IMR-90 (cell line): ENCODE measurements around the gene EMC1. TPM values are rescaled to one million over a fixed set of nuclear protein-coding genes. Genes with fewer than 3 reads are reported as not detected.
A peak's percentile ranks its signal among the peaks of the same experiment; 100 is the strongest.
"Not testable (repeated sequence)": the region's sequence is repeated elsewhere in the genome, so short reads cannot be mapped to it uniquely, and the experiment has no call there.

Experiments used
- ATAC-seq: fragments of 200-7000 bp; cut with Tn5 transposase; 2 replicates; pipeline ENCODE4 v1.9.1; 2020; ENCODE audit warnings: low read depth, mild to moderate bottlenecking, moderate library complexity
- BruUV-seq: library from RNA; stranded (reverse); fragments of 400-500 nt; replicated peaks from 2 replicates; lab custom pipeline; 2021; lab: Mats Ljungman, UMichigan
- CTCF ChIA-PET: fragments of 300-600 bp; formaldehyde crosslinking; extraction: SDS; loops from one replicate; lab custom pipeline; 2021; ENCODE audit warnings: antibody characterized with exemption; lab: Yijun Ruan, JAX
- POLR2A ChIA-PET: fragments of 300-600 bp; sonication (Branson Sonifier 250); formaldehyde crosslinking; loops from one replicate; lab custom pipeline; 2022; ENCODE audit warnings: antibody characterized with exemption; ENCODE audit not compliant: unreplicated experiment; lab: Charles Lee
- DNase-seq: peaks from one replicate; pipeline ENCODE4 v3.0.0; 2013
- H2AFZ ChIP-seq: replicated peaks from 2 replicates; pipeline ENCODE3; 2013; ENCODE audit warnings: low read length, mild to moderate bottlenecking; ENCODE audit not compliant: poor library complexity
- H2AK5ac ChIP-seq: 2 replicates; pipeline ENCODE4 v1.6.1; 2013; ENCODE audit warnings: low read depth, low read length, inconsistent platforms
- H2AK9ac ChIP-seq: replicated peaks from 2 replicates; pipeline ENCODE3; 2013; ENCODE audit warnings: mild to moderate bottlenecking, low read depth, low read length, moderate library complexity; ENCODE audit not compliant: poor library complexity
- H2BK120ac ChIP-seq: 2 replicates; pipeline ENCODE4 v1.6.1; 2013; ENCODE audit warnings: low read depth, low read length, inconsistent platforms
- H2BK15ac ChIP-seq: 3 replicates; pipeline ENCODE4 v1.6.1; 2013; ENCODE audit warnings: low read depth, low read length, inconsistent platforms
- H2BK20ac ChIP-seq: 2 replicates; pipeline ENCODE4 v1.6.1; 2013; ENCODE audit warnings: low read depth, mild to moderate bottlenecking, inconsistent platforms, low read length, moderate library complexity
- H2BK5ac ChIP-seq: 2 replicates; pipeline ENCODE4 v1.6.1; 2013; ENCODE audit warnings: mild to moderate bottlenecking, low read depth, low read length, inconsistent platforms; ENCODE audit not compliant: poor library complexity, severe bottlenecking
- H3K14ac ChIP-seq: replicated peaks from 2 replicates; pipeline ENCODE4 v1.6.1; 2013; ENCODE audit warnings: low read depth, low read length, inconsistent platforms
- H3K18ac ChIP-seq: 2 replicates; pipeline ENCODE4 v1.6.1; 2013; ENCODE audit warnings: low read depth, low read length, control low read depth
- H3K23ac ChIP-seq: 2 replicates; pipeline ENCODE4 v1.6.1; 2013; ENCODE audit warnings: low read depth, low read length, inconsistent platforms
- H3K27ac ChIP-seq: 2 replicates; pipeline ENCODE4 v1.5.1; 2013; ENCODE audit warnings: mild to moderate bottlenecking, control low read depth, low read length; ENCODE audit not compliant: insufficient read depth
- H3K27me3 ChIP-seq: 2 replicates; pipeline ENCODE4 v1.6.1; 2013; ENCODE audit warnings: low read length; ENCODE audit not compliant: control insufficient read depth, insufficient read depth
- H3K36me3 ChIP-seq: 2 replicates; pipeline ENCODE4 v1.6.1; 2013; ENCODE audit warnings: low read length, mixed read lengths; ENCODE audit not compliant: control insufficient read depth, insufficient read depth
- H3K4ac ChIP-seq: 2 replicates; pipeline ENCODE4 v1.6.1; 2013; ENCODE audit warnings: low read depth, low read length, inconsistent platforms
- H3K4me1 ChIP-seq: 2 replicates; pipeline ENCODE4 v1.6.1; 2013; ENCODE audit warnings: low read length, mixed read lengths; ENCODE audit not compliant: control insufficient read depth, insufficient read depth
- H3K4me2 ChIP-seq: 2 replicates; pipeline ENCODE4 v1.6.1; 2013; ENCODE audit warnings: low read depth, mild to moderate bottlenecking, control low read depth, low read length, moderate library complexity
- H3K4me3 ChIP-seq: 2 replicates; pipeline ENCODE4 v1.5.1; 2013; ENCODE audit warnings: low read depth, mild to moderate bottlenecking, control low read depth, low read length, moderate library complexity; ENCODE audit not compliant: insufficient read depth
- H3K56ac ChIP-seq: 2 replicates; pipeline ENCODE4 v1.6.1; 2013; ENCODE audit warnings: low read length, inconsistent platforms; ENCODE audit not compliant: insufficient read depth; ENCODE audit errors: extremely low read depth
- H3K79me1 ChIP-seq, 2 experiments: 2 replicates each; pipeline ENCODE4 v1.6.1; 2013; ENCODE audit warnings: low read length in 2 of 2, inconsistent platforms in 1 of 2, low read depth in 1 of 2
- H3K9ac ChIP-seq: 2 replicates; pipeline ENCODE4 v1.6.1; 2013; ENCODE audit warnings: low read depth, low read length, control low read depth
- H3K9me1 ChIP-seq: 2 replicates; pipeline ENCODE4 v1.6.1; 2013; ENCODE audit warnings: low read length, inconsistent platforms; ENCODE audit not compliant: insufficient read depth
- H3K9me3 ChIP-seq: 2 replicates; pipeline ENCODE4 v1.6.1; 2013; ENCODE audit warnings: low read length; ENCODE audit not compliant: control insufficient read depth, insufficient read depth
- H4K20me1 ChIP-seq: 2 replicates; pipeline ENCODE4 v1.6.1; 2013; ENCODE audit warnings: low read length, inconsistent platforms; ENCODE audit not compliant: insufficient read depth
- H4K5ac ChIP-seq: 2 replicates; pipeline ENCODE4 v1.6.1; 2013; ENCODE audit warnings: mild to moderate bottlenecking, low read depth, low read length, control low read depth
- H4K8ac ChIP-seq, 2 experiments: 2 replicates each; pipeline ENCODE4 v1.6.1; 2013; ENCODE audit warnings: low read depth in 2 of 2, low read length in 2 of 2, control low read depth in 1 of 2, inconsistent platforms in 1 of 2
- H4K91ac ChIP-seq: 2 replicates; pipeline ENCODE4 v1.6.1; 2013; ENCODE audit warnings: low read depth, low read length, inconsistent platforms; ENCODE audit not compliant: insufficient read depth
- WGBS, 2 experiments: methylation state at CpG; one replicate each; pipeline versions ENCODE4 v1.1.5 to v1.1.7; 2013; ENCODE audit warnings: missing lambda C conversion rate in 2 of 2; ENCODE audit not compliant: insufficient read length in 1 of 2; ENCODE audit errors: extremely low coverage in 2 of 2; 5-methylcytosine and 5-hydroxymethylcytosine counted together
- dilution Hi-C: fragments of 300-500 bp; cut with HindIII; formaldehyde crosslinking; loops from one replicate; pipeline ENCODE4 v1.14.3; 2018; ENCODE audit warnings: low sequenced_read_pairs; ENCODE audit not compliant: unreplicated experiment
- in situ Hi-C: fragments of 300-500 bp; cut with MboI; formaldehyde crosslinking; loops from 3 replicates; pipeline ENCODE4 v1.14.3; 2019; ENCODE audit warnings: low sequenced_read_pairs, inconsistent platforms, mixed read lengths
- intact Hi-C: fragments of 100-400 bp; cut with micrococcal nuclease; formaldehyde crosslinking; loops from 2 replicates; pipeline ENCODE4 v1.10.0; 2022
- polyA plus RNA-seq, 3 experiments: library from polyadenylated mRNA; depleted of rRNA; stranded (reverse); fragments of >200 nt; gene quantifications; 2 replicates each; pipeline ENCODE4 v1.2.3, GENCODE V29; 2012; ENCODE audit warnings: low replicate concordance in 1 of 3
- total RNA-seq: library from RNA; depleted of rRNA; stranded (reverse); fragments of >200 nt; gene quantifications from 2 replicates; pipeline ENCODE4 v1.2.3, GENCODE V29; 2012

Gene EMC1
- total and polyA plus RNA-seq, 2 of the 4 experiments (the other 2 are of a cell fraction): 65.4 to 114 TPM

DNA sequence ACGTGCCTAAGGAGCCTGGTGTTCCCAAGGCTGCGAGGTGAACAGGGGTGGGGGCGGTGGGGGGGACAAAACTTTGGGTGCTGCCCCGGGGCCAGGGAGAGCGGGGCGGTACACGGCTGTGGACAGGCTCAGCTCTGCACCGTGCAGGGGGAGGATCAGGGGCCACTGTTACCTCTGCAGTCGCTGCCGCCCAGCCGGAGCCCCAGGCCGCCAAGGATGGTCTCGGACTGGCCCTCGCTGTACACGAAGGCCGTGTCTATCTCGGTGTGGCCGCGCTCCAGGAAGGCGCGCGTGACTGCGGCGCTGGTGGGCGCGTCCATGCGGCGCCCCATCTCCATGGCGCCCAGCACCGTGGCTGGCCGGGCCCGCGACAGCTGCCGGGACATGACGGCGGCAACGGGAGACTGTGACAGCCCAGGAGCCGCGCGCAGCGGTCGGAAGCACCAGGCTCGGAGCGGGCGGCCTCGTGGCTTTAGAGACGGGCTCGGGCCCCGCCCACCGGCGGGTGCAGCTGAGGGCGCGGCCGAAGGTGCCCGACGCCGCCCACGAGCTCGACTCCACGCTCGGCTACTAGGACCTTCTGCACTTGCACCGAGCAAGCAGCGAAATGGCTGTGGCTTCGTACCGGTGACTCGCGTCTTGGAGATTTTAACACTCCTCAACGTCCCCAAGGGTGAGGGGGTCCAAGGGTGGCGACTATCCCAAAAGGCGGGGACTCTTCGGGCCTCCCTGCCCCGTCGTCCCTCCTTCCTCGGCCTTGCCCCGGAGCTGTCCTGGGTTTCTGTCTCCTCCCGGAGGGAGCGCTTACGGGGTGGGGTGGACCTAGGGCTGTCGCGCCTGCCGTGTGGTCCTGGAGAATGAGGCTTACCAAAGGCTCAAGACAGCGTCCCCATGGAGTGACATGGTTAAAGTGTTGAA lies 37.3 kb upstream of the EMC1 start, which contains the start of gene AKR7A3:
AKR7A3 (minus strand) TSS at position 447 of the 918 bp plus-strand sequence; CDS start at position 386, 61 bp downstream.
- 58% methylated on average over 16 of the region's 82 CpGs; no CpG with 5 or more reads in 1 of the 2 experiments for WGBS, 2 experiments
- POLR2A ChIA-PET, H3K56ac ChIP-seq, H3K14ac ChIP-seq, H2BK15ac ChIP-seq, H4K8ac ChIP-seq, H3K27me3 ChIP-seq, dilution Hi-C loops, H3K79me1 ChIP-seq, in situ Hi-C loops, H2BK20ac ChIP-seq, H3K4ac ChIP-seq, CTCF ChIA-PET, H4K91ac ChIP-seq, H3K4me1 ChIP-seq, BruUV-seq, H2BK120ac ChIP-seq, H3K9me3 ChIP-seq, H2AK5ac ChIP-seq, H3K27ac ChIP-seq, H3K9ac ChIP-seq, H3K36me3 ChIP-seq, intact Hi-C loops, H3K9me1 ChIP-seq, H3K18ac ChIP-seq, H4K20me1 ChIP-seq, H4K5ac ChIP-seq, H2BK5ac ChIP-seq, DNase-seq: not testable (repeated sequence)
- peak; percentile 82 for ATAC-seq
- H2AFZ ChIP-seq: peak within 1 kb of the TSS; percentile 87
- peak within 1 kb of the TSS; percentile 19; the same call in 1 of the 2 replicates for H3K4me3 ChIP-seq
- peak within 1 kb of the TSS; percentile 65 for H2AK9ac ChIP-seq
- H3K4me2 ChIP-seq: peak within 1 kb of the TSS; percentile 89
- peak within 1 kb of the TSS; percentile 6; the same call in 1 of the 2 replicates for H3K23ac ChIP-seq
